Lower lobe of right lung (tissue), 2 donors: ENCODE data around the gene EEF1A2. TPM values are rescaled to one million over a fixed set of nuclear protein-coding genes. Genes with fewer than 3 reads are reported as not detected.

Source experiments
- ATAC-seq, 2 donors: fragments of 200-7000 bp; cut with Tn5 transposase; one replicate each; pipeline ENCODE4 v1.9.1; 2020 to 2022; ENCODE audit warnings: mild to moderate bottlenecking in 2 of 2, moderate library complexity in 2 of 2
- DNase-seq: peaks from one replicate; pipeline ENCODE4 v3.0.0-alpha.2; 2020
- H3K27ac ChIP-seq: fragments of 200-600 bp; one replicate; pipeline ENCODE4 v1.8.0; 2022
- H3K27me3 ChIP-seq: fragments of 200-600 bp; one replicate; pipeline ENCODE4 v1.8.0; 2022; ENCODE audit warnings: low read depth
- H3K36me3 ChIP-seq: fragments of 200-600 bp; one replicate; pipeline ENCODE4 v1.8.0; 2022; ENCODE audit warnings: mild to moderate bottlenecking
- H3K4me1 ChIP-seq: fragments of 200-600 bp; one replicate; pipeline ENCODE4 v1.8.0; 2022
- H3K4me3 ChIP-seq: fragments of 200-600 bp; one replicate; pipeline ENCODE4 v1.8.0; 2022; ENCODE audit warnings: mild to moderate bottlenecking
- H3K9me3 ChIP-seq: fragments of 200-600 bp; one replicate; pipeline ENCODE4 v1.8.0; 2022
- intact Hi-C: fragments of 100-400 bp; cut with DNase I; formaldehyde crosslinking; loops from one replicate; pipeline ENCODE4 v1.11.0; 2022
- total RNA-seq: library from RNA; stranded (reverse); fragmentation: NEBNext Ultra II Directional; extraction: Animal tissue kit (Norgen Biotek cat#: 25700); gene quantifications from one replicate; pipeline ENCODE4 v1.2.1, GENCODE V29; 2021
- TF ChIP-seq, protein P1 (sequence below): fragments of 200-600 bp; IDR thresholded peaks from one replicate; pipeline ENCODE4 v1.8.0; 2022; ENCODE audit warnings: antibody characterized with exemption, mild to moderate bottlenecking
- donor health status: DM: no; HTN: yes; CAD: no; lungs with severe emphysema.

EEF1A2 gene
- total RNA-seq, 1 donor from 2014 or later: 0.77 TPM

DNA sequence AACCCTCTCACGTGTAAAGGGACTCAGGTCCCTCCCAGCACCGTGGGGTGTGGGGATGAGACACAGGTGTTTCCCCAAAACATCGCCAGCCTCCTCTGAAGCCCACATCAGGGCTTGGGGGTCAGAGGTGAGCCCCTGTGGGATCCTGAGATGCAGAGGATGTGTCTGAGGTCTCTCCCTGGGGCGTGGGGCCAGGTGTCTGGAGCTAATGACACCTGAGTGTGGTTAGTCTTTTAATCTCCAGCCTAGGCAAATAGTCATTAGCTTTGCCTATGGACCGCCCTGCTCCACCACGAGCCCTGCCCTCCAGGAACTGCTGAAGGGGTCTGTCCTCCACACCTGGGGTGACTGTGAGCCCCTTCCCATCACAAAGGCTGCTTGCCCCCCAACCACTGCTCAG is 46.9 kb upstream of the EEF1A2 start:
- intact Hi-C loops: no loop called here
- ATAC-seq: no peak
- Histone ChIP-seq H3K27ac (no peak overlapping the region), H3K9me3 (no peaks in the 10 kb centered on the region), H3K27me3 (peaks cover 22% of the 10 kb centered on the region), H3K4me1 (no peaks in the 10 kb centered on the region), H3K36me3 (no peaks in the 10 kb centered on the region), H3K4me3 (no peak overlapping the region)
- DNase-seq: no peak
- TF ChIP-seq, protein P1, sequence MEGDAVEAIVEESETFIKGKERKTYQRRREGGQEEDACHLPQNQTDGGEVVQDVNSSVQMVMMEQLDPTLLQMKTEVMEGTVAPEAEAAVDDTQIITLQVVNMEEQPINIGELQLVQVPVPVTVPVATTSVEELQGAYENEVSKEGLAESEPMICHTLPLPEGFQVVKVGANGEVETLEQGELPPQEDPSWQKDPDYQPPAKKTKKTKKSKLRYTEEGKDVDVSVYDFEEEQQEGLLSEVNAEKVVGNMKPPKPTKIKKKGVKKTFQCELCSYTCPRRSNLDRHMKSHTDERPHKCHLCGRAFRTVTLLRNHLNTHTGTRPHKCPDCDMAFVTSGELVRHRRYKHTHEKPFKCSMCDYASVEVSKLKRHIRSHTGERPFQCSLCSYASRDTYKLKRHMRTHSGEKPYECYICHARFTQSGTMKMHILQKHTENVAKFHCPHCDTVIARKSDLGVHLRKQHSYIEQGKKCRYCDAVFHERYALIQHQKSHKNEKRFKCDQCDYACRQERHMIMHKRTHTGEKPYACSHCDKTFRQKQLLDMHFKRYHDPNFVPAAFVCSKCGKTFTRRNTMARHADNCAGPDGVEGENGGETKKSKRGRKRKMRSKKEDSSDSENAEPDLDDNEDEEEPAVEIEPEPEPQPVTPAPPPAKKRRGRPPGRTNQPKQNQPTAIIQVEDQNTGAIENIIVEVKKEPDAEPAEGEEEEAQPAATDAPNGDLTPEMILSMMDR: no peak

DNA sequence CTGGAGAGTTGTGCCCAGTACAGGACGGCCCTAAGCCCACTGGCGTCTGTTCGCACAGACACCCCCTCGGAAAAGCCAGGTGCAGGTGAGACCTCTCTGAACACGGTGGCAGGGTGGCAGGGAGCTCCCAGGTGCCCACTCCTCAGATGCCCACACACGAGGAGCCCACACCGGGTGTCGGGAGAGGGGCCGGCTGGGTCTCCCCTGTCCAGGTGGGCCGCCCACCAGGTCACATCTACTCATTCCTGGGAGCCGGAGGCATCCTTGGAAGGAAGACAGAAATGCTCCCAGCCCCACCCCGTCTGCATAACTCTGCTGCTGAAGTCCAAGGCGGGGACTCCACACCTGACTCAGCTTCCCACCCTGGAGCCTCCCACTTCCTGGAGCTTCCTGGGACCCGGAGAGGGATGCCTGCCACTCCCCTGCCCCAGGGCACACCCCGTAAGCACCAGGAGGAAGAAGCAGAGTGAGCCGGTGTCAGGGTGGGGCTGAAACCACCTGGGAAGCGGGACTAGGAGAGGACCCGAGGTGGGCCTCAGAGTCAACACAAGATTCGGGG is 46.2 kb upstream of the EEF1A2 start:
- Histone ChIP-seq H3K27me3 (peaks cover 22% of the 10 kb centered on the region), H3K27ac (no peak overlapping the region), H3K4me1 (no peaks in the 10 kb centered on the region), H3K4me3 (no peak overlapping the region), H3K9me3 (no peaks in the 10 kb centered on the region), H3K36me3 (no peaks in the 10 kb centered on the region)
- DNase-seq (no peak), ATAC-seq (no peak)
- TF ChIP-seq, protein P1: no peak
- intact Hi-C loops: no loop called here

DNA sequence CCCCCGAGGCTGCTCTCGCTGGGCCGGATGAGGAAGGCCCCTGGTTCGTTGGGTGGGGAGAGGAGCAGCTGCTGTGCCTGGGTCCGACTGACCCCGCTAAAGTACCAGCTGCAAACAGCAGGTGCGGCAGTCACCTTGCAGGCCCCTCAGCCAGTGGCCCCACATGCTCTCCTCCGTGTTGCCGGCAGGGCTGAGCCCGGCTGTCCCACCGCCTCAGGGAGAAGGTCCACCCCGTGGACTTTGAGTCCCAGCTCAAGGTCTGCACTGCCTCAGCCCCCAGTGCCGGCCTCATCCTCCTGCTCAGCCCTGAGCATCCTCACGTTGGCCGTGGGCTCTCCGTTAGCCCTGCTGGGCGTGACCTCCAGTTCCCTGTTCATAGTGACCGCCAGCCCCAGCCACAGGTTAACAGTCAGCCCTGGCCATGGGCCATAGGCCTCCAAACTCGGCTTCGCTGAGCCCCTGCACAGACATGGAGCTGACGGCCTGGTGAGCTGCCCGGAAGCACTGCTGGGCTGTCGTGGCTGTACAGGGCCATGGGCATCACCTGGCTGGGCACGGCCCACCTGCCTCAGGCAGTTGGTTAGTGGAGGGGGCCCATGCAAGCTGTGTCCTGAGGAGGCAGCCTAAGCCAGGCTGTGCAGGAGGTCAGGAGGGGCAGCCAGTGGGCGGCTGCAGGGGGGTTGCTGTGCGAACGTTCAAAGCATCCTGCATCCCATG is 45.5 kb upstream of the EEF1A2 start:
- DNase-seq: no peak
- intact Hi-C loops: no loop called here
- H3K4me1 ChIP-seq: no peaks in the 10 kb centered on the region
- no peaks in the 10 kb centered on the region for H3K36me3 ChIP-seq
- no peaks in the 10 kb centered on the region for H3K9me3 ChIP-seq
- H3K27ac ChIP-seq: no peak overlapping the region
- no peak overlapping the region for H3K4me3 ChIP-seq
- TF ChIP-seq, protein P1: no peak
- ATAC-seq: no peak
- H3K27me3 ChIP-seq: peaks cover 22% of the 10 kb centered on the region

DNA sequence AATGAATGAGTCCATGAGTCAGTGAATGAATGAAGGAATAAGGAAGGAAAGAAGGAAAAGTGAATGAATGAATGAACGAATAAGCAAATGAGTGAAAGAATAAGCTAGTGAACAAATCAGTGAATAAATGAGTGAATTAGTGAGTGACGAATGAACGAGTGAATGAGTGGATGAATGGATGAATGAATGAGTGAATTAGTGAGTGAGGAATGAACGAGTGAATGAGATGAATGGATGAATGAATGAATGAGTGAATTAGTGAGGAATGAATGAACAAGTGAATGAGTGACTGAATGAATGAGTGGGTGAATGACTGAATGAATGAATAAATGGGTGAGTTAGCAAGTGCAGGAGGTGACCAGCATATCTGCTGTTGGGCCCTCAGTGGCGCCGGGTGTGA is 44.9 kb upstream of the EEF1A2 start:
- no peak for ATAC-seq
- Histone ChIP-seq H3K9me3 (no peaks in the 10 kb centered on the region), H3K4me1 (peaks cover 5% of the 10 kb centered on the region), H3K36me3 (no peaks in the 10 kb centered on the region), H3K4me3 (no peak overlapping the region), H3K27ac (no peak overlapping the region), H3K27me3 (peaks cover 21% of the 10 kb centered on the region)
- TF ChIP-seq, protein P1: no peak
- no peak for DNase-seq
- intact Hi-C loops: no loop called here

DNA sequence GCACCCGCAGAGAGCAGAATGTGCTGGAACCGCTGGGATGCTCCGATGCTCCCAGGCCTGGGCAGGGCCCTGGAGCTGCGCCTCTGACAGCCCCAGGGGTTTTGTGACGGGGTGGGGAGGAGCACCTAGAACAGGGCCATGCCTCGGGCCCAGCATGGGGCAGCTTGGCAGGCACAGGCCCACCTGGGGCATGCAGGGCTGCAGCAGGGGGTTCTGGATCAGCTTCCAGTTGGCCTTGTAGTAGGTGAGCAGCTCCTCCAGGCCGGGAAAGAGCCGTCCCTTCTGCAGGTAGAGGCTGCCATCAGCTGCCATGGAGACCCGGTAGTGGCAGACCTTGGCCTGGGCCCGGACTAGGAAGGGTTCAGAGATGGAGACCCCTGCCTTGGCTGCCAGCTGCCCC is 44.2 kb upstream of the EEF1A2 start:
- intact Hi-C loops: no loop called here
- Histone ChIP-seq H3K27ac (no peak overlapping the region), H3K4me1 (peaks cover 11% of the 10 kb centered on the region), H3K27me3 (peaks cover 15% of the 10 kb centered on the region), H3K9me3 (no peaks in the 10 kb centered on the region), H3K4me3 (no peak overlapping the region), H3K36me3 (no peaks in the 10 kb centered on the region)
- TF ChIP-seq, protein P1: no peak
- ATAC-seq: no peak
- DNase-seq: no peak
